ENCODE results near the gene PLPPR3.

- TF ChIP-seq POLR2A (IDR thresholded peaks at IDR 0.05) (no peak), EP300 (IDR thresholded peaks at IDR 0.05) (no peak)
These were observed 45.2 kb downstream of the PLPPR3 start for GRCh38 chr19:776549-776948.

All from suprapubic skin (tissue), 2 donors.